NT2/D1 (cell line): ENCODE data around the gene MYO5A.

Experiments used
- DNase-seq: peaks from one replicate; pipeline ENCODE4 v3.0.0-alpha.2; 2011; ENCODE audit warnings: low read depth, low spot score
- H3K27me3 ChIP-seq: 2 replicates; pipeline ENCODE4 v1.6.0; 2011; ENCODE audit warnings: mild to moderate bottlenecking; ENCODE audit not compliant: insufficient read length, insufficient read depth
- H3K36me3 ChIP-seq: 2 replicates; pipeline ENCODE4 v1.6.1; 2011; ENCODE audit warnings: mild to moderate bottlenecking, low read length, mixed read lengths; ENCODE audit not compliant: insufficient read depth, insufficient read length
- H3K4me1 ChIP-seq: 2 replicates; pipeline ENCODE4 v1.5.1; 2011; ENCODE audit not compliant: insufficient read depth, insufficient read length
- H3K4me3 ChIP-seq: 2 replicates; pipeline ENCODE4 v1.5.1; 2011; ENCODE audit warnings: low read depth; ENCODE audit not compliant: insufficient read length
- H3K9ac ChIP-seq: 2 replicates; pipeline ENCODE4 v1.6.0; 2011; ENCODE audit warnings: low read depth; ENCODE audit not compliant: insufficient read length
- H3K9me3 ChIP-seq: 2 replicates; pipeline ENCODE4 v1.5.1; 2011; ENCODE audit warnings: mild to moderate bottlenecking, low read length; ENCODE audit not compliant: insufficient read depth
- SUZ12 ChIP-seq: IDR thresholded peaks from 2 replicates; pipeline ENCODE4 v1.6.1; 2011; ENCODE audit not compliant: insufficient read length, insufficient read depth; ENCODE audit errors: extremely low read depth
- YY1 ChIP-seq: IDR thresholded peaks from 2 replicates; pipeline ENCODE4 v1.6.1; 2011; ENCODE audit not compliant: insufficient read length, insufficient read depth
- ZNF274 ChIP-seq: IDR thresholded peaks from 2 replicates; pipeline ENCODE4 v1.6.1; 2011; ENCODE audit warnings: mild to moderate bottlenecking, low read depth, low read length

Gene MYO5A

DNA sequence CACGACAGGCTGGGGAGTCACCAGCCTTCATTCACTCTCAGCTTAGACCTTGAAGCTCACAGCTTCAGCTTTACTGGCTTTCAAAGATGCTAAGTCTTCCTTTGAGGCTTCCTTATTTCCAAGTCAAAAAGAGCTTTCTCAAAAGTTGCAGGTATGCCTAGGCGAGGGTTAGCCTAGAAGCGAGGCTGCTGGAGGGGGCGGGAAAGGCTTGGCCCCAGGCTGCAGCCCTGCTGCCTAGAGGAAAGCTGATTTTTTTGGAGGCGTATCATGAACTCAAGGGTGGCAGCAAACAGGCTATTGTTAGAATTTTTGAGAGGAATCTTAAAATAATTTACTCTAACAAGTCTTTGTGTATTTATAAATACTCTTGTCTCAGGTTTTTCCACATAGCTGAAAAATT lies 270.2 kb downstream of the MYO5A start:
- H3K4me1 ChIP-seq: peaks cover 12% of the 10 kb centered on the region

DNA sequence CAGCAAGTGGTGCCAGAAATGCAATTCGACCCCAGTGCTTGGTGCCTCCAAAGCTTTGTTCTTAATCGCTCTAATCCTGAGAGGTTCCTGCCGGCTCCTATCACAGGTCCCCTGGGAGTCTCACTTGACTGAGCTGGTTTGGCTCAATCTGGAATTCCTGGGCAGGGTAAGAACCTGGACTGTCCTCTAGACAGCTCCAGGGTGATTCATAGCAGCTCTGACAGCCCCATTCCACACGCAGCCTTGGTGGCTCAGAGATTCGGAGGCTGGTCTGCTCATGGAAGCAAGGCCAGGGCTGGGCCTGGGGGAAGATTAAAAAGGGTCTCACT lies 271.0 kb downstream of the MYO5A start:
- H3K9me3 ChIP-seq: no peaks in the 10 kb centered on the region
- TF ChIP-seq ZNF274 (no peak), YY1 (no peak), SUZ12 (no peak)
- H3K4me3 ChIP-seq: no peak overlapping the region
- H3K36me3 ChIP-seq: peaks cover 2% of the 10 kb centered on the region
- no peak overlapping the region for H3K9ac ChIP-seq
- no peaks in the 10 kb centered on the region for H3K27me3 ChIP-seq
- peaks cover 12% of the 10 kb centered on the region for H3K4me1 ChIP-seq
- no peak for DNase-seq

More for the DNA sequence above, 270.2 kb downstream of the MYO5A start:
- no peak overlapping the region for H3K4me3 ChIP-seq
- H3K36me3 ChIP-seq: no peaks in the 10 kb centered on the region
- DNase-seq: no peak
- H3K9ac ChIP-seq: no peak overlapping the region
- H3K9me3 ChIP-seq: no peaks in the 10 kb centered on the region
- no peaks in the 10 kb centered on the region for H3K27me3 ChIP-seq
- TF ChIP-seq ZNF274 (no peak), YY1 (no peak), SUZ12 (no peak)
